NCI-H2081 treated with DMSO at 0.1 percent for 48 hours (cell line): ENCODE results near the gene ARMC2.

Experiments used
- DNase-seq: peaks from one replicate; lab custom pipeline; 2025; lab: John Stamatoyannopoulos, UW

The ARMC2 gene

DNA sequence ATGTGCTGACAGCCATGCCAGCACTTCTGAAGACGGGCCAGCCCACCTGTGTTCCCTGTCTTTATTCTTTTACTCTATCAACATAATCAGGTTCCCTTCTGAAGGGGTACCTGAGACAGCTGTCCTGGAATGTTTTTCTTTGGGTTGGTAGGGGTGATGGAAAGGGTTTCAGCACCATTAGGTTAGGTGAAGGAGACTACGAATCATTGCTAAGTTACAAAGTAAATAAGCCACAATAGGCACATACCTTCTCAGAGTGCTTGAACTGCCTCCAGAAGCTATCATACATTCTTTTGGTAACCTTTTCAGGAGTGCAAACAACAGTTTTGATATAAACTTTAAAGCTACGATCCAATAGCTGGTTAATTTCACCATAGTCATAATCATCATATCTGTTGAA is 140.1 kb downstream of the ARMC2 start:
- DNase-seq, result no peak

GRCh38 chr6:108988765-108989164 is 140.5 kb downstream of the ARMC2 start:
- DNase-seq, result no peak

GRCh38 chr6:108989700-108990099 is 141.5 kb downstream of the ARMC2 start:
- DNase-seq, result no peak

DNA sequence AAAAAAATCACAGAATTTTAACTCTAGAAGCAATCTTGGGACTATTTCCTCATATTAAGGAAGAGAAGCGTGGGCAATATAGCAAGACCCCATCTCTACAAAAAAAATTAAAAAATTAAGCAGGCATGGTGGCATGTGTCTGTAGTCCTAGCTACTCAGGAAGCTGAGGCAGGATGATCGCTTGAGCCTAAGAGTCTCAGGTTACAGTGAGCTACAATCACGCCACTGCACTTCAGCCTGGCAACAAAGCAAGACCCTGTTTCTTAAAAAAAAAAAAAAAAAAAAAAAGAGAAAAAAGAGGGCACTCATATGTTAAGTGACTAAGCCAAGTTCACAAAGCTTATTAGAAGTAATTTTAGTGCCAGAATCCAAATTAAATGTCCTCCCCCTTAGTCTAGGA is 145.7 kb downstream of the ARMC2 start:
- no peak for DNase-seq

GRCh38 chr6:108995296-108995695 is 147.1 kb downstream of the ARMC2 start:
- no peak for DNase-seq

GRCh38 chr6:108996208-108996607 is 148.0 kb downstream of the ARMC2 start:
- no peak for DNase-seq

DNA sequence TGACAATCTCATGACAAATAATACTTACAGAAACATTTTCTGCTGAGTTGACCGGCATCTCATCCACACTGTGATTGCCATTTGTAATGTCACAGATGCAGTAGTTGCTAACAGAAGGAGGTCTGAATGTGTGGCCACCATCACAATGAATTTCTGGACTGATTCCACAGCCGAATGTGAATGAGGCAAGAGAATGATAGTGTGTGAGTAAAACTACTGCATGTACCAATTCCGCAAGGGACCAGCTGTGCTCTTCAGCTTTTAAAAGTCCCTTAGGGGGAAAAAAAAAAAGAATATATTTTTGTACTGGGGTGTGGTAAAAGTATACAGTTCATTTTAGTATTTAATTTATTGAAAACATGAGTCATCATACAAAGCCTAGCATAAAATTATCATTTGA is 150.3 kb downstream of the ARMC2 start:
- DNase-seq, result no peak

DNA sequence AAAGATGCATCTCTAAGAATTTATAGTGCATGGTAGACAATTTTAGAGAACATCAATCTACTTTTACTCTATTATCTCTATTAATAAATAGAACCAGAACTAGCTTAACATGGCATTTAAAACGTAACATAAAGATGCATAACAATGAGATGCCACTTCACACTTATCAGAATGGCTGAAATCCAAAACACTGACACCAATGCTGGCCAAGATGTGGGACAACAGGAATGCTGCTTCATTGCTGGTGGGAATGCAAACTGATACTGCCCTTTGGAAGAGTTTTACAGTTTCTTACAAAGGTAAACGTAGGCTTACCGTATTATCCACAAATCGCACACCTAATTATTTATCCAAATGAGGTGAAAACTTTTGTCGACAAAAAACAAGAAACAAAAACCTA is 151.2 kb downstream of the ARMC2 start:
- no peak for DNase-seq

DNA sequence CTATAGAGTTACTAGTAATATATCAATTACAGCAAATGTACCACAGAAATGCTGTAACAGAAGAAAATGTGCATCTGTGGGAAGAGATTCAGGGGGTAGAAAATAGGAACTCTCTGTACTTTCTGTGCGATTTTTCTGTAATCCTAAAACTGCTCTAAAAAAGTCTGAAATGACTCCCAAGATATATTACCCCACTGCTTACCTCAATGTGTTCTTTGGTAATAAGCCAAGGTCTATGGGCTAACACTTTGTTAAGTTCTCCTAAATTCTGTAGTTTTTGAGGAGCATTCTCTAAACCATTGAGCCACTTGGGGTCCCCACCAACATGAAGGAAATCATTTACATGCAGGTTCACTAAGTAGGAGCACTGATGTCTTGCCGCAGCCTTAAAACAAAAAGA is 152.1 kb downstream of the ARMC2 start:
- no peak for DNase-seq

DNA sequence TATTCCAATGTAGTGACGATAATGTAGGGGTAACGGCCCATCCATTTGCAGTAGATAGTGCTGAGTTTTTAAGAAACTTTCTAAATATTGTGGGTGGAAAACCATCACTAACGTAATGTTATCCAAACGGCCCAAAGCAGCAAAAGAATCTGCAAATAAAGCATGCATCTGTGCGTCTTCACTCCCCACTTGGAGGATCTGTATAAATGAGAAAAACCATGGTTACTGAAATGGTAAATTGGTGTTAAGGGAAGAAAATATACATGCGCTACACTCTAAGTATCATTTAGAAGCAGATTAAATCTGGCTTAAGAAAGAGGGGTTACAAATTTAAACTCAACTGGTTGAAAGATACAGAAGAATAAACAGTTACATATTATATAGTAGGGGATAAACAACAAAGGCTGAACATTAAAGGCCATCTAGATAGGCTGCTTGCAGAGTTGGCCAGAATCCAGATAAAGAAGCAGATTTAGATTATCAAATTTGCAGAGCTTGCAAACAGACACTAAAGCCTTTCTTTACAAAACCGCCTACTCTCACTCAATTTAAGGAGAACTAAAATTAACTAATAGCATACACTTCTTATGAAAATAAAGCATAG is 153.2 kb downstream of the ARMC2 start:
- no peak for DNase-seq

DNA sequence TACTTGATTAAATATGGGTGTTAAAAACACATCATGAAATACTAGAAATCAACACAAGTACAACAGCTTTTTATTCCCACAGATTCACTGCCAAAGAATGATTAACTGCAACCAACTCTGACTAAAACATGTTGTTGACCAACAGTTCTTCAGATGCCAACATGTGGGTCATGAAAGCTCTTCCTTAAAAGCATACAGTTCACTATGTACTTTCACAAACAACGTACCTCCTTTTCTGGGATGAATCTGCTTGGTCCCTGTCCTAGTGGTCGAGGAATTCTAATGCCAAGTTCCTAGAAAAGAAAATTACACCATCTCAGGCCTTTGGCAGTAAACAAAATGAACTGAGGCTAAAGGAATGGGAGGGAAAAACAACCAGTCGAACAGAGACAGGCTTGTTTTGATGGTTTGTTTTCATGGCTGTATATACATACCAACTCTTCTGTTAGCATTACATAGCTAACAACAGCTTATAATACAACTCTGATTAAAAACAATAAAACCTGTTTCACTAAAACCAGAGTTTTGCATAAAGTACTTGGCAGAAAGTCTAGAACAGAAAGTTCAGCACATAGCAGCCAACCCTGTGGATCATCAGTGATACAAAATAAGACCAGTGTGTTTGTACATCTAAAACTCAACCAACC is 154.0 kb downstream of the ARMC2 start:
- DNase-seq, result no peak

DNA sequence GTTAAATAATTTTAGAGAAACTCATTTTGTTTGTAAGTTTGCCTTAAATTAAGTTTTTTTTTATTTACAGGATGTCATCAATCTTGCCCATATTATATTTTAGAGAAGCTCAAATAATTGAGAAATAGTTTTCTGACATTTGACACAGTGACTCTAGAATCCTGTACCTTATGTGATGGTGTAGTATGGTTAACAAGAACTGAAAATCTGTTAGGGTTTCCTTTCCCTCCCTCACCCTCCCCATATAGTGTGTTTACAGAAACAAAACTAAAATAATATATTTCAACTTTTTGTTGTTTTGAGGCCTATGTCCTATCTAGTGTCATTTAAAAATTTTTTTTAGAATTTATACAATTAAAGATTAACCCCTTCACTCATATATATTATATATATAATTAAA is 154.7 kb downstream of the ARMC2 start:
- no peak for DNase-seq

DNA sequence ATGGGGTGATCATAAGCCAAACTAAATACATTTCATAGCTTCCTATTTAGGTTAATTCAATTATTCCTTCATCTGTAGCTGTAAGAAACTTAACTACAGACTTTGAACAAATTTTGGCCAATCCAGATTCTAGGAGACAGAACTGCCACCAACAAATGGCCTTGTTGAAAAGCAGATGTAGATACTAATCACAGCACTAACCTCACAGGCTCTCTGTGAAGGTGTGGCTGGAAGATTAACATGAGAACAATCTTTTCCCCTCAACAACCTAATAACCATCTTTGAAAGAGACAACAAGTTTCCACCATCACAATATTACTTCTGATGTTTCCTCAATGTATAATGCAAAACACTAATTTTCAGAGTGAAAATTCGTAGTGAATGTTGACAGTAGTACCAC is 158.6 kb downstream of the ARMC2 start:
- no peak for DNase-seq

GRCh38 chr6:109007521-109007920 is 159.3 kb downstream of the ARMC2 start:
- DNase-seq, result no peak

GRCh38 chr6:109008054-109008453 is 159.8 kb downstream of the ARMC2 start:
- DNase-seq, result no peak

DNA sequence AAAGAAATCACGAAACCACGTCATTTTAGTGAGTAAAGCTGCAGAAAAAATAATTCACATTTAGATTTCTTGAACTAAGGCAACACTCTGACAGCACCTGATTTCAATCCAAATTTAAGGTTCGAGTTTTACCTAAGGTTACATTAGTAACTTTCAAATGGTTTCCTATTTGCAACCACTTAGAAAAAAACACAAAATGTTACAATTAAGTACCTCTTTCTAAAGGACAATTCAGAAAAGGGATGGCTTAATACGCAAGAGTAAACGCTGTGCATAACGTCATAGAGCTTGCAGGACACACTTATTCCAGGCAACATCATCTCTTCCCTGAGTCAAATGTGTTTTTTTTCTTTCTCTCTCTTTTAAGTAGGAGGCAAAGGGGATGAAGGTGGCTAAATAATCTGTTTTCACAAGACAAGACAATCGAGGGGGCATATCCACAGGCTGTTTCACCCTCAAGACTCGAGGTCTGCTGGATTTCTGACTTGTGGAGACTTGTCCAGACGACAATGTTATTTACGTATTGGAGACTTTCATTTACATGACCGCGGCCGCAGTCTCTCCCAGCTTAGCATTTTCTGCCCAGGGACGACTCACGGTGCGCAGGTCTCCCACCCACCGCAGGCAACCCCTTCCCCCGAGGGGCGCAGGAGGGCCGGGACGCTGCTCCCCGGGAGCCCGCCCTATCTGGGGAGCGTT is 160.5 kb downstream of the ARMC2 start:
- DNase-seq, result no peak

- no peak for DNase-seq
Observed at GRCh38 chr6:109009236-109009961, 161.2 kb downstream of the ARMC2 start.

GRCh38 chr6:109009962-109010704 is 161.9 kb downstream of the ARMC2 start:
- DNase-seq, result no peak

DNA sequence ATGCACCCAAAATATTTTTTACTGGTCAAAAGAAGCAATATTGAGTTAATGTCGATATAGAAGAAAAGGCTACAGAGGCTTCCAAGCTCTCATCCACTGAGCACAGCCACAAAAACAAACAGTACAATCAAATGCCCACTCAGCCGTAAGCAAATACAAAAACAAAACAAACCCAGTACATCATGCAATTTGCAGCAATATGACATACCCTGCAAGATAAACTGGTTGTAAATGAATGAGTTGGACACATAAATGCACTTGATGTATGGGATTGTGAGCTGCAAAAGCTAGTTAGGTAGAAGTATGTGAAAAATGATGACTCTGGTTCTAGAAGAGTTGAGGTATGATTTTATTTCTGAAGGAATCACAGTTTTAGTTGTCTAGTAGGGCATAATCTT is 162.5 kb downstream of the ARMC2 start:
- DNase-seq, result no peak

- DNase-seq, result no peak
Observed at GRCh38 chr6:109013656-109014305, 165.6 kb downstream of the ARMC2 start.

DNA sequence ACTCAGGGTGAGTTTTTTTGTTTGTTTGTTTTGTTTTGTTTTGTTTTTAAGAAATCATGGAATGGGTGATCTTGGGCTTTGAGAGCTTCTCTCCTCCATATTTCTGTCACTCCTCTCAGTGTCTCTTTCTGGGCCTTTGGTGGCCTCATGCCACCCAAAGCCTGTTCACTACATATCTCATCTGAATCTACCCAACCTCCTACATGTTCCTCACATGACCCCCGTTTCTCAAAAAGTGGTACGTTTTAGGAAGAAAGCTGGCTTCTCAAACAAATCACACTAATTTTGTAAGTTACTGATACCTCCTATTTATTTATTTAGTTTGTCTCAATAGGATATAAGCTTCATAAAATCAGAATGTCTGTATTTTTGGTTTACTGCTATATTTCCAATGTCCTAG is 166.4 kb downstream of the ARMC2 start:
- no peak for DNase-seq

GRCh38 chr6:109015176-109015575 is 167.0 kb downstream of the ARMC2 start:
- DNase-seq, result no peak
